ENCODE measurements around the gene TPPP2. TPM values are rescaled to one million over a fixed set of nuclear protein-coding genes. Genes with fewer than 3 reads are reported as not detected.
A peak's percentile ranks its signal among the peaks of the same experiment; 100 is the strongest.
"Not testable (repeated sequence)": the region's sequence is repeated elsewhere in the genome, so short reads cannot be mapped to it uniquely, and the experiment has no call there.

TPPP2 gene
- total RNA-seq, 2 donors from 2014 or later = 1.3 TPM; not detected in 1

- ATAC-seq (no peak), DNase-seq (no peak)
- Histone ChIP-seq H3K4me1 (no peaks in the 10 kb centered on the region), H3K27me3 (no peaks in the 10 kb centered on the region), H3K9me3 (no peaks in the 10 kb centered on the region), H3K4me3 (no peak overlapping the region), H3K36me3 (replicated peaks in 1 of 2; ENCODE audit: insufficient read depth in 1 of 2, low read depth in 2 of 2) (peaks cover 5 to 6% of the 10 kb centered on the region in 2 donors), H3K27ac (no peak overlapping the region)
- intact Hi-C loops (cut with DNase I) = no loop called here
- no peak for TF ChIP-seq CTCF (IDR thresholded peaks at IDR 0.05)
- no peak for TF ChIP-seq POLR2A (IDR thresholded peaks at IDR 0.05)
- 66 to 70% methylated on average over 6 to 7 of the region's 7 CpGs for WGBS, 2 donors
These were observed 28.8 kb upstream of the TPPP2 start for GRCh38 chr14:21001218-21001617.

GRCh38 chr14:21003788-21004346, 26.1 kb upstream of the TPPP2 start:
- no peak for TF ChIP-seq POLR2A (IDR thresholded peaks at IDR 0.05)
- no peak for TF ChIP-seq CTCF (IDR thresholded peaks at IDR 0.05)
- intact Hi-C loops (cut with DNase I) = no loop called here
- Histone ChIP-seq H3K27me3 (no peaks in the 10 kb centered on the region), H3K9me3 (no peaks in the 10 kb centered on the region), H3K4me3 (no peak overlapping the region), H3K27ac (no peak overlapping the region), H3K36me3 (replicated peaks in 1 of 2; ENCODE audit: insufficient read depth in 1 of 2, low read depth in 2 of 2) (no peaks in the 10 kb centered on the region), H3K4me1 (no peaks in the 10 kb centered on the region)
- ATAC-seq (no peak), DNase-seq (no peak)
- WGBS, 2 donors = 77 to 79% methylated on average over 14 of the region's 14 CpGs

- ATAC-seq; DNase-seq; H3K4me3 ChIP-seq; H3K27ac ChIP-seq; H3K9me3 ChIP-seq; intact Hi-C loops (cut with DNase I); H3K4me1 ChIP-seq; H3K36me3 ChIP-seq (replicated peaks in 1 of 2; ENCODE audit: insufficient read depth in 1 of 2, low read depth in 2 of 2); H3K27me3 ChIP-seq: not testable (repeated sequence)
- 59 to 73% methylated on average over 3 of the region's 3 CpGs for WGBS, 2 donors
These were observed 20.3 kb upstream of the TPPP2 start for GRCh38 chr14:21009721-21010120.

GRCh38 chr14:21011136-21011535, 18.9 kb upstream of the TPPP2 start:
- H3K9me3 ChIP-seq = no peaks in the 10 kb centered on the region
- H3K4me3 ChIP-seq = no peak overlapping the region
- ATAC-seq (no peak), DNase-seq (no peak)
- intact Hi-C loops (cut with DNase I) = no loop called here
- no peaks in the 10 kb centered on the region for H3K27me3 ChIP-seq
- 60 to 80% methylated on average over 1 of the region's 1 CpG for WGBS, 2 donors
- H3K4me1 ChIP-seq = no peaks in the 10 kb centered on the region
- TF ChIP-seq POLR2A (IDR thresholded peaks at IDR 0.05) = no peak
- no peak for TF ChIP-seq CTCF (IDR thresholded peaks at IDR 0.05)
- no peak overlapping the region for H3K27ac ChIP-seq
- no peaks in the 10 kb centered on the region for H3K36me3 ChIP-seq (replicated peaks in 1 of 2; ENCODE audit: insufficient read depth in 1 of 2, low read depth in 2 of 2)

GRCh38 chr14:21014761-21015190, 15.2 kb upstream of the TPPP2 start:
- intact Hi-C loops (cut with DNase I) = loop anchor here (5.0 kb wide), 1 partner anchor 73 kb away; no protein-coding TSS in a partner anchor
- peak; percentile 93 for ATAC-seq
- H3K4me3 ChIP-seq = no peak overlapping the region
- 0 to 1% methylated on average over 4 of the region's 4 CpGs for WGBS, 2 donors
- no peaks in the 10 kb centered on the region for H3K9me3 ChIP-seq
- no peak overlapping the region for H3K27ac ChIP-seq
- H3K4me1 ChIP-seq = no peaks in the 10 kb centered on the region
- peaks cover 11 to 15% of the 10 kb centered on the region in 2 donors for H3K36me3 ChIP-seq (replicated peaks in 1 of 2; ENCODE audit: insufficient read depth in 1 of 2, low read depth in 2 of 2)
- peak; percentile 87 to 91 (median 88) for DNase-seq
- TF ChIP-seq POLR2A (IDR thresholded peaks at IDR 0.05) = no peak
- peak; percentile 76 to 99 (median 97) for TF ChIP-seq CTCF (IDR thresholded peaks at IDR 0.05)
- no peaks in the 10 kb centered on the region for H3K27me3 ChIP-seq
